AG10803 (cell line): ENCODE measurements around the gene LONRF2.

Experiments used
- DNase-seq: peaks from one replicate; pipeline ENCODE4 v3.0.0; 2010; ENCODE audit warnings: low read depth
- H3K4me3 ChIP-seq: 2 replicates; pipeline ENCODE4 v1.5.1; 2011; ENCODE audit warnings: mild to moderate bottlenecking, low read length, control low read depth
- TF ChIP-seq, protein P1 (sequence below): conservative IDR thresholded peaks from 2 replicates; pipeline ENCODE4 v1.5.1; 2011; ENCODE audit warnings: mild to moderate bottlenecking, low read length, control low read depth, inconsistent platforms

The LONRF2 gene

DNA sequence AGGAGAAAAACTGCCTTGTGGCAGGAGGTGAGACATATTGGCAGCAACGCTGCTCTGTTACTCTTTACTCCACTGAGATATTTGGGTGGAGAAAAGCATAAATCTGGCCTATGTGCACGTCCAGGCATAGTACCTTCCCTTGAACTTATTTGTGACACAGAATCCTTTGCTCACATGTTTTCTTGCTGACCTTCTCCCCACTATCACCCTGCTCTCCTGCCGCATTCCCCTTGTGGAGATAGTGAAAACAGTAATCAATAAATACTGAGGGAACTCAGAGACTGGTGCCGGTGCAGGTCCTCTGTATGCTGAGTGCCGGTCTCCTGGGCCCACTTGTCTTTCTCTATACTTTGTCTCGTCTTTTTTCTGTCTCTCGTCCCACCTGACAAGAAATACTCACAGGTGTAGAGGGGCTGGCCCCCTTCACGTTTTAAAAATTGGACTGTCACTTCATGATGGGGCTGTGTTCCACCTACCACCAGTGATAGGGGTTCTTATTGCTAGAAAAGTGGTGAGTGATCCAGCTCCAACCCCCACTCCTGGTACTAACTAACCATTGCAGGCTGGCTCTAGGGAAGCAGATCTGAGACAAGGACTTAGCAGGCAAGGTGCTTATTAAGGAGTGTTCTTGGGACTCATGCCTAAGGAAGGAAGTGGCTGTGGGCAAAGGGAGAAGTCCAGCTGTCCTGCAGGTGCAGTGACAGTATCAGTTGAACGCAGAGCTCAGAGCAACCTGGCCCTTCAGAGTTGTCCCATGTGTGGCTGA is 51.7 kb downstream of the LONRF2 start:
- no peak overlapping the region for H3K4me3 ChIP-seq
- TF ChIP-seq, protein P1, sequence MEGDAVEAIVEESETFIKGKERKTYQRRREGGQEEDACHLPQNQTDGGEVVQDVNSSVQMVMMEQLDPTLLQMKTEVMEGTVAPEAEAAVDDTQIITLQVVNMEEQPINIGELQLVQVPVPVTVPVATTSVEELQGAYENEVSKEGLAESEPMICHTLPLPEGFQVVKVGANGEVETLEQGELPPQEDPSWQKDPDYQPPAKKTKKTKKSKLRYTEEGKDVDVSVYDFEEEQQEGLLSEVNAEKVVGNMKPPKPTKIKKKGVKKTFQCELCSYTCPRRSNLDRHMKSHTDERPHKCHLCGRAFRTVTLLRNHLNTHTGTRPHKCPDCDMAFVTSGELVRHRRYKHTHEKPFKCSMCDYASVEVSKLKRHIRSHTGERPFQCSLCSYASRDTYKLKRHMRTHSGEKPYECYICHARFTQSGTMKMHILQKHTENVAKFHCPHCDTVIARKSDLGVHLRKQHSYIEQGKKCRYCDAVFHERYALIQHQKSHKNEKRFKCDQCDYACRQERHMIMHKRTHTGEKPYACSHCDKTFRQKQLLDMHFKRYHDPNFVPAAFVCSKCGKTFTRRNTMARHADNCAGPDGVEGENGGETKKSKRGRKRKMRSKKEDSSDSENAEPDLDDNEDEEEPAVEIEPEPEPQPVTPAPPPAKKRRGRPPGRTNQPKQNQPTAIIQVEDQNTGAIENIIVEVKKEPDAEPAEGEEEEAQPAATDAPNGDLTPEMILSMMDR: no peak
- no peak for DNase-seq

DNA sequence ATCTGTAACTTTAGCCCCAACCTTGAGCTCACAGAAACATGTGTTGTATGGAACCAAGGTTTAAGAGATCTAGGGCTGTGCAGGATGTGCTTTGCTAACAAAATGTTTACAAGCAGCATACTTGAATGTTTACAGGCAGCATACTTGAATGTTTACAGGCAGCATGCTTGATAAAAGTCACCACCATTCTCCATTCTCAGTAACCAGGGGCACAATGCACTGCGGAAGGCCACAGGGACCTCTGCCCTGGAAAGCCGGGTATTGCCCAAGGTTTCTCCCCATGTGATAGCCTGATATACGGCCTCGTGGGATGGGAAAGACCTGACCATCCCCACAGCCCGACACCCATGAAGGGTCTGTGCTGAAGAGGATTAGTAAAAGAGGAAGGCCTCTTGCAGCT is 52.4 kb downstream of the LONRF2 start:
- no peak for DNase-seq
- no peak overlapping the region for H3K4me3 ChIP-seq
- TF ChIP-seq, protein P1: no peak

DNA sequence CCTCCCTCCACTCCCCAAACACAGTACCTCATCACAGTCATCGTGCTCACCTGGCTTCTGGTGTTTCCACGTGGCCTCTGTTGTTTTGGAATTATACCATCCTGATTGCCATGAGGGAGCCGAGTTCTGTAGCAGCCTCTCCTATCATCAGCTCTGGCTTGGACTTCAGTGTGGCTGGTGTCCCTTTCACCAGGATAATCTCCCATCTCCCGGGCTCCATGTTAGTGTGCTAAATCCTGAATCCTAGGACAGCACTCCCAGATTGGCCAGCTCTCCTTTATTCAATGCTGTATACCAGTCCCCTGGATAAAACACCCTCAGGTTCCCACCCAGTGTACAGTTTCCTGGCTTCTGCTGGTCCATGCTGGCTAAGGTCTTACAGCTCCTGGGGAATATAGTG is 53.3 kb downstream of the LONRF2 start:
- H3K4me3 ChIP-seq: no peak overlapping the region
- TF ChIP-seq, protein P1: no peak
- DNase-seq: no peak

DNA sequence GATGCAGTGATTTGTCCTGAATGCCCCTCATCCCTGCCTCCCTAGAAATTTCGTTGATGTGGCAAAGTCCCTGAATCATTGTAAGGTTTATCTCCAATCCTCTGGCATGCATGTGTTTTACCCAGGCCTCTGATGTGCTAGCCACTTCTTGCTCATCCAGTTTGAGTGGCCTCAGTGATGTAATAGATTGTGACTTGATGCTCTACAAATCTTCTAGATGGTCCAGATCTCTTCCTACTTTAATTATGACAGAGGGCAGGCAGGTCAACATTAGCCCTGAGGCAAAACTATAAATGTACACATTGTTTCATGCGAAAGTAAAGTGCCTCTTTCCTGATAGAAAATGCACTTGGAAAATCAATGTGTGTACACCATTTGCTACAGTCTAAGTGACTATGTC is 54.5 kb downstream of the LONRF2 start:
- H3K4me3 ChIP-seq: no peak overlapping the region
- TF ChIP-seq, protein P1: no peak
- DNase-seq: no peak

DNA sequence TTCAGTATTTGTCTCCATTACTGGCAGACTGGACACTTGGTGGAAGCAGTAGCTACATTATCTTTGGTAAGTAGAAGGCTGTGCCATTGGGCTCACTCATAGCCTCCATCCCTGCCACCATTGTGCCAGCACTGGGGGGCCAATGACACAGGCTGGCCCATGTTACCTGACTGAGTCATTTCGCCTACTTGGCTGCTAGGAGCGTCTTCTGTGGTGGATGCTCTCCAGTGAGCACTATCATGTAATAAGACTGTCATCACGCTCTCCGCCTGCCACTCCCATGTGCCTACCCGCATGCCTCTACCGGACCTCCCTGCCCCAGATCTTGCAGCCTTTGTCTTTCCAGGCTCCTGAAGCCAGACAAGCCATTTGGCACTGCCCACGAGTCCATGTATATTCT is 56.2 kb downstream of the LONRF2 start:
- DNase-seq: no peak
- TF ChIP-seq, protein P1: no peak
- H3K4me3 ChIP-seq: no peak overlapping the region

DNA sequence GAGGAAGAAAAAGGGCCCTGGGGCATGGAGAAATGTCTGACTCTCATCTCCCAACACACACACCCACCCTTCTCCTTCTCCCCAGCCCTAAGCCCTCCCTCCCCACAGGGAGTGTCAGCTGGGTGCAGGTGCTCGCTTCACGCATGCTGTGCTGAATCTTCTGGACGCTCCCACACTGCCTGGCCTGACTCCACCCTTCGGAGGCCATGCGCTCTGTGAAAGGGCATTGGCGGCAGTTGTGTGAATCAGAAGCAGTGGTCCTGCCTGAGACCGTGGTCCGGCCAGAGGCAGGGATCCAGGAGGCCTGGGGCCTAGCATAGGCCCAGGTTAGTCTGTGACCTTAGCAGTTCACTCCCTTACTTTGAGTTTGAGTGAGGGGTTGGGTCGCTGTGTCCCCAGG is 57.1 kb downstream of the LONRF2 start:
- H3K4me3 ChIP-seq: no peak overlapping the region
- DNase-seq: no peak
- TF ChIP-seq, protein P1: no peak

DNA sequence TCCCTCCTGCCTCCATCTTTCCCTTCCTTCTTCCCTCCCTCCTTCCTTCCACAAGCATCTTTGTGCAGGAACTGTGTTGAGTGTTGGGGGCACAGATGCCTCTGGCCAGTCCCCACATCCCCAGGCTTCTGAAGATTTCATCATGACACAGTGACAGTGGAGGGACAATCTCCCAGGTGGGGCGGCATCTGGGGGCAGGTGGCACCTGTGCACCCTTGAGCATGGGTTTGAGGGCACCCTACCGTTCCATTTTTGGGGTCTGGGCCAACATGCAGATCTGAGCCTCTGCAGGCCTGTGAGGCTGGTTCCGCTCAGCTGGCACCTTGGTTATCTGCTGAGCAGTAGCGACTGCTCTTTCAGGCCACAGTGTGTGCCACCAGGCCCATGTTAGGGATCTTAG is 57.6 kb downstream of the LONRF2 start:
- no peak for DNase-seq
- TF ChIP-seq, protein P1: no peak
- no peak overlapping the region for H3K4me3 ChIP-seq
